Activated CD8-positive, alpha-beta memory T cell treated with anti-CD3 and anti-CD28 coated beads, Interleukin-2, amount 50 U/mL, for 48 hours (primary cell): ENCODE data around the gene PTPRZ1.

Experiments used
- DNase-seq: peaks from one replicate; pipeline ENCODE4 v3.0.0-alpha.2; 2020

The PTPRZ1 gene

GRCh38 chr7:121872831-121873288, at the start of gene PTPRZ1:
Gene PTPRZ1, plus strand, starts transcription at chr7:121873161. Its CDS starts 339 bp downstream, at chr7:121873500.
- DNase-seq, result no peak

GRCh38 chr7:121824276-121824675, 48.7 kb upstream of the PTPRZ1 start:
- DNase-seq, result no peak

- DNase-seq, result no peak
These were observed 41.6 kb upstream of the PTPRZ1 start for GRCh38 chr7:121831351-121831750.

GRCh38 chr7:121831801-121832200, 41.2 kb upstream of the PTPRZ1 start:
- DNase-seq, result no peak

- no peak for DNase-seq
These were observed 40.6 kb upstream of the PTPRZ1 start for GRCh38 chr7:121832347-121832746.

GRCh38 chr7:121833991-121834390, 39.0 kb upstream of the PTPRZ1 start:
- DNase-seq, result no peak

GRCh38 chr7:121837462-121837861, 35.5 kb upstream of the PTPRZ1 start:
- no peak for DNase-seq

GRCh38 chr7:121847041-121847440, 25.9 kb upstream of the PTPRZ1 start:
- DNase-seq, result no peak

- DNase-seq, result no peak
These were observed 19.7 kb upstream of the PTPRZ1 start for GRCh38 chr7:121853307-121853706.

GRCh38 chr7:121860953-121861352, 12.0 kb upstream of the PTPRZ1 start:
- no peak for DNase-seq

GRCh38 chr7:121862591-121862990, 10.4 kb upstream of the PTPRZ1 start:
- no peak for DNase-seq

GRCh38 chr7:121871188-121871587, 1.8 kb upstream of the PTPRZ1 start:
- no peak for DNase-seq

GRCh38 chr7:121873289-121874194, 581 bp downstream of the PTPRZ1 start:
- no peak for DNase-seq

GRCh38 chr7:121874298-121874697, 1.3 kb downstream of the PTPRZ1 start:
- DNase-seq, result no peak

- DNase-seq, result no peak
These were observed 2.2 kb downstream of the PTPRZ1 start for GRCh38 chr7:121875203-121875602.

- DNase-seq, result no peak
These were observed 3.9 kb downstream of the PTPRZ1 start for GRCh38 chr7:121876656-121877500.

GRCh38 chr7:121878918-121879464, 6.0 kb downstream of the PTPRZ1 start:
- DNase-seq, result no peak

- no peak for DNase-seq
These were observed 6.6 kb downstream of the PTPRZ1 start for GRCh38 chr7:121879544-121879943.

GRCh38 chr7:121882731-121883130, 9.8 kb downstream of the PTPRZ1 start:
- no peak for DNase-seq

GRCh38 chr7:121885166-121885920, 12.4 kb downstream of the PTPRZ1 start:
- no peak for DNase-seq

GRCh38 chr7:121887634-121888033, 14.7 kb downstream of the PTPRZ1 start:
- no peak for DNase-seq

GRCh38 chr7:121890833-121891232, 17.9 kb downstream of the PTPRZ1 start:
- no peak for DNase-seq

GRCh38 chr7:121891731-121892130, 18.8 kb downstream of the PTPRZ1 start:
- DNase-seq, result no peak
